ENCODE data around the gene STK32C. TPM values are rescaled to one million over a fixed set of nuclear protein-coding genes. Genes with fewer than 3 reads are reported as not detected.
"Not testable (repeated sequence)": the region's sequence is repeated elsewhere in the genome, so short reads cannot be mapped to it uniquely, and the experiment has no call there.

STK32C gene
- total and polyA plus RNA-seq, 2 donors (not counting 1 experiment from before 2014, with no cell fraction given): 9.9 to 16.8 TPM

DNA sequence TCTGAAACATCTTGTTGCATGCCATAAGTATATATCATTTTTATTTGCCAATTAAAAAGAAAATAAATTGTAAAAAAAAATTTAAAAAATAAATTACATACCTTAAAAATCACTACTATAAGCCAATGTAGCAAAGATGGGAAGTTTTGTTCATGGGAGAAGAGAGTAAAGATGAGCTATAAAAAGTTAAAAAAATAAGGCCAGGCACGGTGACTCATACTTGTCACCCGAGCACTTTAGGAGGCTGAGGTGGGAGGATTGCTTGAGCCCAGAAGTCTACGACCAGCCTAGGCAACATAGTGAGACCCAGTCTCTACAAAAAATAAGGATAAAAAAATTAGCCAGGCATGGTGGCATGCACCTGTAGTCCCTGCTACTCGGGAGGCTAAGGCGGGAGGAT is 8.4 kb upstream of the STK32C start:
- no peaks in the 10 kb centered on the region for H4K20me1 ChIP-seq (ENCODE audit: control insufficient read depth, insufficient read depth, low read length, poor library complexity, severe bottlenecking)
- ATAC-seq (ENCODE audit: low read depth) (no peak), DNase-seq (no peak)
- peaks cover 0 to 2% (median 0%) of the 10 kb centered on the region in 4 experiments for H3K27me3 ChIP-seq (replicated peaks in 1 of 4; ENCODE audit: control extremely low read depth in 1 of 4, control insufficient read depth in 3 of 4, insufficient read depth in 4 of 4, low read length in 3 of 4)
- H3K27ac ChIP-seq (ENCODE audit: low read length in 2 of 2): no peak overlapping the region
- 100% methylated on average over 4 of the region's 5 CpGs for WGBS (ENCODE audit: insufficient coverage)
- no peaks in the 10 kb centered on the region for H3K36me3 ChIP-seq (replicated peaks in 1 of 2; ENCODE audit: control extremely low read depth in 1 of 2, control insufficient read depth in 1 of 2, extremely low read depth in 1 of 2, insufficient read depth in 2 of 2, low read length in 1 of 2)
- Mint-ChIP-seq H3K9me3 (ENCODE audit: insufficient read depth) (peaks cover 3% of the 10 kb centered on the region), H3K4me1 (peaks cover 5% of the 10 kb centered on the region), H3K27me3 (peaks cover 6% of the 10 kb centered on the region), H3K4me3 (no peak overlapping the region), H3K27ac (no peak overlapping the region)
- POLR2A ChIA-PET: no interaction called here
- H3K4me2 ChIP-seq (replicated peaks; ENCODE audit: low read depth, low read length, poor library complexity, severe bottlenecking): no peak overlapping the region
- TF ChIP-seq CTCF (IDR thresholded peaks at IDR 0.05) (no peak), EZH2 (IDR thresholded peaks at IDR 0.05; ENCODE audit: borderline replicate concordance, insufficient read depth, low read depth, low read length, poor library complexity, severe bottlenecking) (no peak)
- peaks cover 1 to 11% (median 2%) of the 10 kb centered on the region in 3 donors for H3K9me3 ChIP-seq (ENCODE audit: control extremely low read depth in 1 of 3, control insufficient read depth in 2 of 3, insufficient read depth in 1 of 3, low read length in 2 of 3)
- intact Hi-C loops (cut with micrococcal nuclease): no loop called here
- no peaks in the 10 kb centered on the region for H3K4me1 ChIP-seq (ENCODE audit: control insufficient read depth in 2 of 2, insufficient read depth in 2 of 2, low read length in 2 of 2)
- no peak overlapping the region for H2AFZ ChIP-seq (ENCODE audit: insufficient read depth, low read depth, low read length, poor library complexity, severe bottlenecking)
- H3K9ac ChIP-seq (ENCODE audit: low read length): no peak overlapping the region
- CTCF ChIA-PET: interaction anchor here (0.7 kb wide), 1 partner anchor 135 kb away, joined by 3 read pairs; no protein-coding TSS in a partner anchor
- no peaks in the 10 kb centered on the region for H3K79me2 ChIP-seq (ENCODE audit: control insufficient read depth, insufficient read depth, low read length)
- H3K4me3 ChIP-seq (ENCODE audit: control extremely low read depth in 1 of 5, extremely low read depth in 1 of 5, insufficient read depth in 1 of 5, low read depth in 2 of 5, low read length in 4 of 5): no peak overlapping the region

DNA sequence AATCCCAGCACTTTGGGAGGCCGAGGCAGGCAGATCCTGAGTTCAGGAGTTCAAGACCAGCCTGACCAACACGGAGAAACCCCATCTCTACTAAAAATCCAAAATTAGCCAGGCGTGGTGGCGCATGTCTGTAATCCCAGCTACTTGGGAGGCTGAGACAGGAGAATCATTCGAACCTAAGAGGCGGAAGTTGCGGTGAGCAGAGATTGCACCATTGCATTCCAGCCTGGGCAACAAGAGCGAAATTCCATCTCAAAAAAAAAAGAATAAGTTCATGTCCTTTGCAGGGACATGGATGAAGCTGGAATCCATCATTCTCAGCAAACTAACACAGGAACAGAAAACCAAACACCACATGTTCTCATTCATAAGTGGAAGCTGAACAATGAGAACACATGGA is 7.1 kb upstream of the STK32C start:
- H3K4me1 ChIP-seq (ENCODE audit: control insufficient read depth in 2 of 2, insufficient read depth in 2 of 2, low read length in 2 of 2); H3K4me3 ChIP-seq (ENCODE audit: control extremely low read depth in 1 of 5, extremely low read depth in 1 of 5, insufficient read depth in 1 of 5, low read depth in 2 of 5, low read length in 4 of 5); H3K36me3 ChIP-seq (replicated peaks in 1 of 2; ENCODE audit: control extremely low read depth in 1 of 2, control insufficient read depth in 1 of 2, extremely low read depth in 1 of 2, insufficient read depth in 2 of 2, low read length in 1 of 2); H3K27me3 Mint-ChIP-seq; H3K4me3 Mint-ChIP-seq; H3K27me3 ChIP-seq (replicated peaks in 1 of 4; ENCODE audit: control extremely low read depth in 1 of 4, control insufficient read depth in 3 of 4, insufficient read depth in 4 of 4, low read length in 3 of 4); H3K9ac ChIP-seq (ENCODE audit: low read length); intact Hi-C loops (cut with micrococcal nuclease); H3K9me3 Mint-ChIP-seq (ENCODE audit: insufficient read depth); H3K4me2 ChIP-seq (replicated peaks; ENCODE audit: low read depth, low read length, poor library complexity, severe bottlenecking); DNase-seq; ATAC-seq (ENCODE audit: low read depth); H3K4me1 Mint-ChIP-seq; H2AFZ ChIP-seq (ENCODE audit: insufficient read depth, low read depth, low read length, poor library complexity, severe bottlenecking); H3K27ac ChIP-seq (ENCODE audit: low read length in 2 of 2); H3K27ac Mint-ChIP-seq; H4K20me1 ChIP-seq (ENCODE audit: control insufficient read depth, insufficient read depth, low read length, poor library complexity, severe bottlenecking); POLR2A ChIA-PET; H3K79me2 ChIP-seq (ENCODE audit: control insufficient read depth, insufficient read depth, low read length): not testable (repeated sequence)
- H3K9me3 ChIP-seq (ENCODE audit: control extremely low read depth in 1 of 3, control insufficient read depth in 2 of 3, insufficient read depth in 1 of 3, low read length in 2 of 3): peaks cover 1 to 11% (median 2%) of the 10 kb centered on the region in 3 donors
- CTCF ChIA-PET: interaction anchor here (1.1 kb wide), 1 partner anchor 33 kb away, joined by 3 read pairs; no protein-coding TSS in a partner anchor
- WGBS (ENCODE audit: insufficient coverage): 97% methylated on average over 6 of the region's 8 CpGs

All from B cell (primary cell).